Stimulated activated CD8-positive, alpha-beta memory T cell treated with anti-CD3 and anti-CD28 coated beads, Interleukin-15, amount 100 ng/mL, for 4 hours (primary cell): Measurements from ENCODE around the gene TCTA.
"Not testable (repeated sequence)": the region's sequence is repeated elsewhere in the genome, so short reads cannot be mapped to it uniquely, and the experiment has no call there.

ENCODE experiments used
- DNase-seq, 2 donors: peaks; one replicate each; pipeline ENCODE4 v3.0.0-alpha.2; 2020; ENCODE audit warnings: low read depth in 2 of 2

TCTA gene

GRCh38 chr3:49411968-49412631, at the start of gene TCTA, which contains the start of gene RHOA:
TSS of gene TCTA (plus strand) at chr3:49412423. CDS start at chr3:49412427, 4 bp downstream.
TSS of gene RHOA (minus strand) at chr3:49411976. CDS start at chr3:49375589, 36,387 bp downstream.
- peak; percentile 98 to 99 for DNase-seq

- DNase-seq = no peak
Measured at GRCh38 chr3:49362561-49362960, 49.7 kb upstream of the TCTA start.

- DNase-seq = no peak
Measured at GRCh38 chr3:49370585-49371290, 41.5 kb upstream of the TCTA start.

GRCh38 chr3:49371946-49372345, 40.3 kb upstream of the TCTA start:
- no peak for DNase-seq

- DNase-seq = peak; percentile 13 to 46
Measured at GRCh38 chr3:49377483-49377882, 34.7 kb upstream of the TCTA start.

GRCh38 chr3:49378249-49378895, 33.9 kb upstream of the TCTA start:
- DNase-seq = no peak

GRCh38 chr3:49383387-49383786, 28.8 kb upstream of the TCTA start:
- no peak for DNase-seq

GRCh38 chr3:49385617-49386016, 26.6 kb upstream of the TCTA start:
- DNase-seq = no peak

GRCh38 chr3:49386056-49386756, 26.0 kb upstream of the TCTA start:
- DNase-seq = no peak

- DNase-seq = no peak
Measured at GRCh38 chr3:49387721-49388120, 24.5 kb upstream of the TCTA start.

GRCh38 chr3:49388289-49388820, 23.9 kb upstream of the TCTA start:
- DNase-seq = no peak

GRCh38 chr3:49389297-49389696, 22.9 kb upstream of the TCTA start:
- DNase-seq = no peak

GRCh38 chr3:49391310-49391709, 20.9 kb upstream of the TCTA start:
- DNase-seq = not testable (repeated sequence)

- no peak for DNase-seq
Measured at GRCh38 chr3:49397470-49397869, 14.8 kb upstream of the TCTA start.

- no peak for DNase-seq
Measured at GRCh38 chr3:49399461-49399860, 12.8 kb upstream of the TCTA start.

- DNase-seq = no peak
Measured at GRCh38 chr3:49401766-49402165, 10.5 kb upstream of the TCTA start.

- no peak for DNase-seq
Measured at GRCh38 chr3:49403891-49404290, 8.3 kb upstream of the TCTA start.

GRCh38 chr3:49405570-49405969, 6.7 kb upstream of the TCTA start:
- DNase-seq = not testable (repeated sequence)

- no peak for DNase-seq
Measured at GRCh38 chr3:49406571-49407565, 5.4 kb upstream of the TCTA start.

GRCh38 chr3:49410066-49410845, 2.0 kb upstream of the TCTA start:
- no peak for DNase-seq
